AG09309 (cell line): Measurements from ENCODE around the gene HCN2.
"Not testable (repeated sequence)": the region's sequence is repeated elsewhere in the genome, so short reads cannot be mapped to it uniquely, and the experiment has no call there.

Source experiments
- DNase-seq: peaks from one replicate; pipeline ENCODE4 v3.0.0-alpha.2; 2010; ENCODE audit warnings: low read depth
- H3K4me3 ChIP-seq: 2 replicates; pipeline ENCODE4 v1.5.1; 2011; ENCODE audit warnings: mild to moderate bottlenecking, low read depth, low read length, moderate library complexity; ENCODE audit not compliant: control insufficient read depth
- TF ChIP-seq, protein P1 (sequence below): IDR thresholded peaks from 2 replicates; pipeline ENCODE4 v1.5.1; 2011; ENCODE audit warnings: mild to moderate bottlenecking, low read depth, low read length, inconsistent platforms; ENCODE audit not compliant: insufficient read depth, control insufficient read depth; ENCODE audit errors: missing control alignments

Gene HCN2

DNA sequence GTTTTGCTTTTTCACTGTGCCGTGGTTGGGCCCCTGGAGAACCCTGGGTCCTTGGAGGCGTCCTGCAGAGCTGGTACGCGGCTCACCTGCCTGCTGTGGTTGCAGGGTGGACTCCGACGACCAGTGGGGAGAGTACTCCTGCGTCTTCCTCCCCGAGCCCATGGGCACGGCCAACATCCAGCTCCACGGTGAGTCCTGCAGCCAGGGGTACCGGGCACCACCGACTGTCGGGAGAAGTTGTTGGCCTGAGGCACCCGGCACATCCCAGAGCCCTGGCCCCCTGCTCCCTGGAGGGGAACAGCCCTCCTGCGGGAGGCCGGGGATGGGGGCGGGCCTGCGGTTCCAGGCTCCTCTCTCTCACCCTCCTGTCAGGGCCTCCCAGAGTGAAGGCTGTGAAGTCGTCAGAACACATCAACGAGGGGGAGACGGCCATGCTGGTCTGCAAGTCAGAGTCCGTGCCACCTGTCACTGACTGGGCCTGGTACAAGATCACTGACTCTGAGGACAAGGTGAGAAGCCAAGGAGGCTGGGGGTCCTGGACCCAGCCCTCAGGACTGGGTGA, 9.3 kb upstream of the HCN2 start:
- TF ChIP-seq, protein P1, sequence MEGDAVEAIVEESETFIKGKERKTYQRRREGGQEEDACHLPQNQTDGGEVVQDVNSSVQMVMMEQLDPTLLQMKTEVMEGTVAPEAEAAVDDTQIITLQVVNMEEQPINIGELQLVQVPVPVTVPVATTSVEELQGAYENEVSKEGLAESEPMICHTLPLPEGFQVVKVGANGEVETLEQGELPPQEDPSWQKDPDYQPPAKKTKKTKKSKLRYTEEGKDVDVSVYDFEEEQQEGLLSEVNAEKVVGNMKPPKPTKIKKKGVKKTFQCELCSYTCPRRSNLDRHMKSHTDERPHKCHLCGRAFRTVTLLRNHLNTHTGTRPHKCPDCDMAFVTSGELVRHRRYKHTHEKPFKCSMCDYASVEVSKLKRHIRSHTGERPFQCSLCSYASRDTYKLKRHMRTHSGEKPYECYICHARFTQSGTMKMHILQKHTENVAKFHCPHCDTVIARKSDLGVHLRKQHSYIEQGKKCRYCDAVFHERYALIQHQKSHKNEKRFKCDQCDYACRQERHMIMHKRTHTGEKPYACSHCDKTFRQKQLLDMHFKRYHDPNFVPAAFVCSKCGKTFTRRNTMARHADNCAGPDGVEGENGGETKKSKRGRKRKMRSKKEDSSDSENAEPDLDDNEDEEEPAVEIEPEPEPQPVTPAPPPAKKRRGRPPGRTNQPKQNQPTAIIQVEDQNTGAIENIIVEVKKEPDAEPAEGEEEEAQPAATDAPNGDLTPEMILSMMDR: no peak
- DNase-seq: no peak
- no peak overlapping the region for H3K4me3 ChIP-seq

DNA sequence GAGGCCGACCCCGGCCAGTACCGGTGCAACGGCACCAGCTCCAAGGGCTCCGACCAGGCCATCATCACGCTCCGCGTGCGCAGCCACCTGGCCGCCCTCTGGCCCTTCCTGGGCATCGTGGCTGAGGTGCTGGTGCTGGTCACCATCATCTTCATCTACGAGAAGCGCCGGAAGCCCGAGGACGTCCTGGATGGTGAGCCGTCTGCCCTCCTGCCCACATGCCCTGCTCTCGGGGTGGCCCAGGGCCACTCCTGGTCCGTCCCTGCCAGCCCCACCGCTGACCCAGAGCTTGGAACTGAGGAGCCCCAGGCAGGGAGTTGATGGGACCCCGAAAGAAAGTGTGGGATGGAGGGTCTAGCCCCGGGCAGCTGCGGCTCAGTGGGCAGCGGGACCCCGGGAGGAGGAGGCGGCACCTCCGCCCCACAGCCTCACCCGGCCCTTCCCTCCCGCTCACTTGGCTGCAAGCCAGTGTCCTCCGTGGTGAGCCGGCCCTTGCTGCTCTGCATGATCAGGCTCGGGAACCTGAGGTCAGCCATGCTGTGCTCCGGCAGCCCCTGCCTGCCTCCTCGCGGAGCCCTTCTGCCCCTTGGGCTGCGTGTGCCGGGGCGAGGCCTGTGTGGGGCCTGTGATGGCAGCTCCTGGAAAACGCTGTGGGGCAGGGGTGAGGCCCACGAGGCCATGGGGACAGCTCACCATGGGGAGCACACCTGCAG, 8.1 kb upstream of the HCN2 start:
- TF ChIP-seq, protein P1: no peak
- no peak overlapping the region for H3K4me3 ChIP-seq
- no peak for DNase-seq

DNA sequence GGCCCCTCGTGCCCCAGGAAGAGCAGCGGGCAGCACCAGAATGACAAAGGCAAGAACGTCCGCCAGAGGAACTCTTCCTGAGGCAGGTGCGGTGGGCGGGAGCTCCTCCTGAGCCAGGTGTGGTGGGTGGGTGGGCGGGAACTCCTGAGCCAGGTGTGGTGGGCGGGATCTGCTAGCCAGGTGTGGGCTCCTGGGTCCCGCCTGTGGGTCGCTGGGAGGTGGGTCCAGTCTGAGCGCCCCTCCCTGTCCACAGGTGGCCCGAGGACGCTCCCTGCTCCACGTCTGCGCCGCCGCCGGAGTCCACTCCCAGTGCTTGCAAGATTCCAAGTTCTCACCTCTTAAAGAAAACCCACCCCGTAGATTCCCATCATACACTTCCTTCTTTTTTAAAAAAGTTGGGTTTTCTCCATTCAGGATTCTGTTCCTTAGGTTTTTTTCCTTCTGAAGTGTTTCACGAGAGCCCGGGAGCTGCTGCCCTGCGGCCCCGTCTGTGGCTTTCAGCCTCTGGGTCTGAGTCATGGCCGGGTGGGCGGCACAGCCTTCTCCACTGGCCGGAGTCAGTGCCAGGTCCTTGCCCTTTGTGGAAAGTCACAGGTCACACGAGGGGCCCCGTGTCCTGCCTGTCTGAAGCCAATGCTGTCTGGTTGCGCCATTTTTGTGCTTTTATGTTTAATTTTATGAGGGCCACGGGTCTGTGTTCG, 7.0 kb upstream of the HCN2 start:
- no peak overlapping the region for H3K4me3 ChIP-seq
- no peak for DNase-seq
- TF ChIP-seq, protein P1: no peak

DNA sequence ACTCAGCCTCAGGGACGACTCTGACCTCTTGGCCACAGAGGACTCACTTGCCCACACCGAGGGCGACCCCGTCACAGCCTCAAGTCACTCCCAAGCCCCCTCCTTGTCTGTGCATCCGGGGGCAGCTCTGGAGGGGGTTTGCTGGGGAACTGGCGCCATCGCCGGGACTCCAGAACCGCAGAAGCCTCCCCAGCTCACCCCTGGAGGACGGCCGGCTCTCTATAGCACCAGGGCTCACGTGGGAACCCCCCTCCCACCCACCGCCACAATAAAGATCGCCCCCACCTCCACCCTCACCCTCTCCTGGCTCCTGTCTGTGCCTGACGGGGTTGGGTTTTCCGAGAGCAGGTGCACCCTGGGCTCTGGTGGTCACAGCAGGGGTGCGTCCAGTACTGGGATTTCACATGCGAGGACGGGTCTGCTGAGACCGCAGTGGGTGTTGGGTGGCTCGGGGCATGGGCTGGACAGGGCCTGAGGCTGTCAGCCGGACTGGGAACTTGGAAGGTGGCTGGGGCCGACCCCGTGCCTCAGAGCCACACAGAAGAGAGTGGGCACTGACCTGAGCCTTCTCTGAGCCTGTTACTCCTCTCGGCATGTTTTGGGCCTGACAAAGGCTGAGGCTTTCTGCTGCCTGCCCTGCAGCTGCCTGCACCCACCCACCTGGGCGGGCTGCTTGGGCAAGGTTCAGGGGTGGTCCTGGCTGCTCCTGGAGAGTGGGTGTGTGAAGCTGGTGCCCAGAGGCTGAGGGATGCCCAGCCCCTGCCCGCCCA, 6.3 kb upstream of the HCN2 start:
- DNase-seq: no peak
- TF ChIP-seq, protein P1: no peak
- H3K4me3 ChIP-seq: no peak overlapping the region

DNA sequence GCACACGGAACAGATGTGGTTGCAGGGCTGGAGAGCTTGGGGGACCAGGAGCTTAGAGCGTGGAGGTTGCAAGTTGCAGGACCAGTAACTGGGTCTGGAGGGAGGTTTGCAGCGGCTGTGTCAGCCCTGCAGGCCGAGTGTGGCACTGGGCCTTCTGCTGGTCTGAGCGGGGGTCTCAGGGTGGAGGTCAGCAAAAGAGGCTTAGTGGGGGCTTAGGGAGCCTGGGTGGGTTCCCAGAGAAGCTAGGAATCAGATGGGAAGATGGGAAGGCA, 5.8 kb upstream of the HCN2 start:
- TF ChIP-seq, protein P1: no peak
- no peak for DNase-seq
- H3K4me3 ChIP-seq: no peak overlapping the region

DNA sequence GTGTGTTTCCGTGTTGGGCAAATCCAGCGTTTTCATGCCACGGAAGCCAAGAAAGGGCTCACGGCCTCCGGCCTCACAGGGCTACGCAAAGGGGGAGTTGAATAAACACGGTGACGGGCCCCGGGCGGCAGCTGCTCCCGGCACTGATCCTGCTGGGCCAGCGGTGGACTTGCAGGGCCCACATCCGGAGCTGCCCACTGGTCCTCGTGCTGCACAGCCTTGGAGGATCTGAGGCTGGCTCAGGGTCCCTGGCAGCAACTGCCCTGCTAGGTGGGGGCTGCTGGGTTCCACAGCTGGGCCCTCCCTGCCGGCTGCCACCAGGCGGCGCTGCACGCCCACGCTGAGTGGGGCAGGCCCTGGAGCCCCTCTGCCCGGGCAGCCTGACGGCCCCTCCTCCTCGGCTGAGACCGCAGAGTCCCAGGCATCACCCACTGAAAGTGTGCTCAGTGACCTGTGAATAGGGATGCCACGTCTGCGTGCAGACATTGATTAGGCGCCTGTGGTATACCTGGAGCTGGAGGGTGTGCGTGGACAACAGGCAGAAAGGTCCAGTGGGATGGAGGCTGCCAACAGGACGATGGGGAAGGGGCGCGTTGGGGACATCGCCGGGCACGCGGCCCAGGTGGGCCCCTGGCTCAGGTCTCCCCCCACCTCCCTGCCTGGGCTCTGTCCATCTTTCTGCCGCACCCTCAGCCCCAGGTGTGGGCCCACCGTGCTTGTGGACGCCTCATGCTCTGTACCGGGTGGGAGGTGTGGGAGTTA, 5.3 kb upstream of the HCN2 start:
- TF ChIP-seq, protein P1: peak; percentile 86
- H3K4me3 ChIP-seq: no peak overlapping the region
- no peak for DNase-seq

DNA sequence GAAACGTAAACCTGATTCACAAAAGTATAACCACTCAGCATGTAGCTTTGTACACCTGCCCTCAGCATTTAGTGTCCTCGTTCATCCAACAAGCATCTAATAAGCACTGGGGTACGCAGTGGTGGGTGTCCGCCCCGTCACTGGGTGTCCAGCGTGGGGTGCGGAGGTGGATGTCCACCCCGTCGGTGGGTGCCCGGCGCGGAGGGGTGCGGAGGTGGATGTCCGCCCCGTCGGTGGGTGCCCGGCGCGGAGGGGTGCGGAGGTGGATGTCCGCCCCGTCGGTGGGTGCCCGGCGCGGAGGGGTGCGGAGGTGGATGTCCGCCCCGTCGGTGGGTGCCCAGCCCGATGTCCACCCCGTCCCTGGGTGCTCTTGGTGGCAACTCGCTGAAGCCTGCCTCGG, 4.5 kb upstream of the HCN2 start:
- H3K4me3 ChIP-seq, DNase-seq: not testable (repeated sequence)
